Measurements from ENCODE around the gene ITGA6.
"Not testable (repeated sequence)": the region's sequence is repeated elsewhere in the genome, so short reads cannot be mapped to it uniquely, and the experiment has no call there.

The ITGA6 gene

GRCh38 chr2:172532461-172532860 lies 105.1 kb downstream of the ITGA6 start:
- not testable (repeated sequence) for DNase-seq

- DNase-seq: no peak
These were observed 106.3 kb downstream of the ITGA6 start for GRCh38 chr2:172533687-172534086.

- DNase-seq: no peak
These were observed 107.7 kb downstream of the ITGA6 start for GRCh38 chr2:172535119-172535518.

- DNase-seq: not testable (repeated sequence)
These were observed 110.5 kb downstream of the ITGA6 start for GRCh38 chr2:172537851-172538250.

- DNase-seq: no peak
These were observed 112.4 kb downstream of the ITGA6 start for GRCh38 chr2:172539767-172540166.

GRCh38 chr2:172540421-172540820 lies 113.0 kb downstream of the ITGA6 start:
- no peak for DNase-seq

- DNase-seq: no peak
These were observed 118.2 kb downstream of the ITGA6 start for GRCh38 chr2:172545408-172546075.

- DNase-seq: no peak
These were observed 121.7 kb downstream of the ITGA6 start for GRCh38 chr2:172549131-172549530.

- DNase-seq: not testable (repeated sequence)
These were observed 122.4 kb downstream of the ITGA6 start for GRCh38 chr2:172549802-172550201.

GRCh38 chr2:172550419-172550818 lies 123.0 kb downstream of the ITGA6 start:
- DNase-seq: no peak

GRCh38 chr2:172551271-172551670 lies 123.9 kb downstream of the ITGA6 start:
- DNase-seq: no peak

- DNase-seq: no peak
These were observed 125.3 kb downstream of the ITGA6 start for GRCh38 chr2:172552547-172553291.

- DNase-seq: peak; percentile 2
These were observed 127.2 kb downstream of the ITGA6 start for GRCh38 chr2:172554352-172555271.

- DNase-seq: no peak
These were observed 127.8 kb downstream of the ITGA6 start for GRCh38 chr2:172555272-172555521.

Data from activated naive CD4-positive, alpha-beta T cell treated with Interleukin-2 at 50 U/mL for 16 hours (primary cell).